ENCODE results near the gene ASAP2.

Gene ASAP2

GRCh38 chr2:9310798-9311197 is 104.2 kb downstream of the ASAP2 start:
- ChIA-PET CTCF (interaction anchor here (0.9 to 1.9 kb wide), 9 partner anchors 9 to 437 kb away, joined by 3 to 8 read pairs (median 3); partner anchors contain the start of gene ASAP2), POLR2A (interaction anchor here (0.6 to 3.1 kb wide), 5 partner anchors 22 to 148 kb away, joined by 3 to 20 read pairs (median 3); no protein-coding TSS in a partner anchor)
- TF ChIP-seq CTCF (IDR thresholded peaks at IDR 0.05; ENCODE audit: insufficient read depth, low read length, missing control alignments): no peak
- no peak overlapping the region for H3K4me3 ChIP-seq (ENCODE audit: low read depth, low read length)
- no peak for DNase-seq (ENCODE audit: low read depth, low spot score)

GRCh38 chr2:9311488-9311887 is 104.9 kb downstream of the ASAP2 start:
- DNase-seq (ENCODE audit: low read depth, low spot score): peak; percentile 80
- TF ChIP-seq CTCF (IDR thresholded peaks at IDR 0.05; ENCODE audit: insufficient read depth, low read length, missing control alignments): no peak
- H3K4me3 ChIP-seq (ENCODE audit: low read depth, low read length): no peak overlapping the region
- POLR2A ChIA-PET: interaction anchor here (0.7 to 3.1 kb wide), 2 partner anchors 23 to 132 kb away, joined by 3 to 20 read pairs; no protein-coding TSS in a partner anchor
- CTCF ChIA-PET: interaction anchor here (1.9 kb wide), 1 partner anchor 105 kb away, joined by 8 read pairs; the partner anchor contains the start of gene ASAP2

GRCh38 chr2:9312591-9312990 is 106.0 kb downstream of the ASAP2 start:
- no peak overlapping the region for H3K4me3 ChIP-seq (ENCODE audit: low read depth, low read length)
- CTCF ChIA-PET: interaction anchor here (0.8 kb wide), 1 partner anchor 17 kb away, joined by 3 read pairs; no protein-coding TSS in a partner anchor
- POLR2A ChIA-PET: interaction anchor here (0.6 kb wide), 1 partner anchor 105 kb away, joined by 3 read pairs; no protein-coding TSS in a partner anchor
- no peak for DNase-seq (ENCODE audit: low read depth, low spot score)
- no peak for TF ChIP-seq CTCF (IDR thresholded peaks at IDR 0.05; ENCODE audit: insufficient read depth, low read length, missing control alignments)

- ChIA-PET CTCF (no interaction called here), POLR2A (no interaction called here)
- no peak overlapping the region for H3K4me3 ChIP-seq (ENCODE audit: low read depth, low read length)
- no peak for TF ChIP-seq CTCF (IDR thresholded peaks at IDR 0.05; ENCODE audit: insufficient read depth, low read length, missing control alignments)
- DNase-seq (ENCODE audit: low read depth, low spot score): no peak
Measured at GRCh38 chr2:9313443-9313842, 106.8 kb downstream of the ASAP2 start.

- ChIA-PET POLR2A (interaction anchor here (0.5 kb wide), 1 partner anchor 12 kb away, joined by 3 read pairs; no protein-coding TSS in a partner anchor), CTCF (interaction anchor here (1.4 kb wide), 1 partner anchor 110 kb away, joined by 4 read pairs; no protein-coding TSS in a partner anchor)
- H3K4me3 ChIP-seq (ENCODE audit: low read depth, low read length): no peak overlapping the region
- no peak for DNase-seq (ENCODE audit: low read depth, low spot score)
- TF ChIP-seq CTCF (IDR thresholded peaks at IDR 0.05; ENCODE audit: insufficient read depth, low read length, missing control alignments): no peak
Measured at GRCh38 chr2:9315280-9315847, 108.8 kb downstream of the ASAP2 start.

GRCh38 chr2:9317559-9317958 is 110.9 kb downstream of the ASAP2 start:
- no peak for DNase-seq (ENCODE audit: low read depth, low spot score)
- no peak for TF ChIP-seq CTCF (IDR thresholded peaks at IDR 0.05; ENCODE audit: insufficient read depth, low read length, missing control alignments)
- H3K4me3 ChIP-seq (ENCODE audit: low read depth, low read length): no peak overlapping the region
- CTCF ChIA-PET: no interaction called here
- POLR2A ChIA-PET: no interaction called here
